ENCODE measurements around the gene GRIN1.

GRIN1 gene

GRCh38 chr9:137178201-137178938 is 39.4 kb downstream of the GRIN1 start:
- DNase-seq (ENCODE audit: low read depth): peak; percentile 47

- DNase-seq (ENCODE audit: low read depth): no peak
Measured at GRCh38 chr9:137178939-137179630, 40.1 kb downstream of the GRIN1 start.

GRCh38 chr9:137179761-137180160 is 40.8 kb downstream of the GRIN1 start:
- no peak for DNase-seq (ENCODE audit: low read depth)

GRCh38 chr9:137180491-137180890 is 41.5 kb downstream of the GRIN1 start:
- no peak for DNase-seq (ENCODE audit: low read depth)

GRCh38 chr9:137181680-137182079 is 42.7 kb downstream of the GRIN1 start:
- no peak for DNase-seq (ENCODE audit: low read depth)

- no peak for DNase-seq (ENCODE audit: low read depth)
Measured at GRCh38 chr9:137182836-137183235, 43.9 kb downstream of the GRIN1 start.

GRCh38 chr9:137183980-137184595 is 45.1 kb downstream of the GRIN1 start:
- DNase-seq (ENCODE audit: low read depth): no peak

GRCh38 chr9:137184881-137185660 is 46.1 kb downstream of the GRIN1 start:
- DNase-seq (ENCODE audit: low read depth): no peak

GRCh38 chr9:137185921-137186320 is 47.0 kb downstream of the GRIN1 start:
- no peak for DNase-seq (ENCODE audit: low read depth)

- DNase-seq (ENCODE audit: low read depth): no peak
Measured at GRCh38 chr9:137186385-137186784, 47.4 kb downstream of the GRIN1 start.

- DNase-seq (ENCODE audit: low read depth): no peak
Measured at GRCh38 chr9:137187386-137187785, 48.4 kb downstream of the GRIN1 start.

GRCh38 chr9:137188086-137188489 is 49.1 kb downstream of the GRIN1 start:
- no peak for DNase-seq (ENCODE audit: low read depth)

- DNase-seq (ENCODE audit: low read depth): peak; percentile 90
Measured at GRCh38 chr9:137188490-137189296, 49.7 kb downstream of the GRIN1 start, which contains the start of the genes ANAPC2 and SSNA1. Gene ANAPC2 (minus strand): TSS chr9:137188560. CDS start chr9:137188532, 28 bp downstream. Gene SSNA1 (plus strand): TSS chr9:137188676. CDS start chr9:137188727, 51 bp downstream.

GRCh38 chr9:137189297-137190295 is 50.6 kb downstream of the GRIN1 start:
- no peak for DNase-seq (ENCODE audit: low read depth)

- no peak for DNase-seq (ENCODE audit: low read depth)
Measured at GRCh38 chr9:137190315-137190856, 51.4 kb downstream of the GRIN1 start.

GRCh38 chr9:137191245-137191644 is 52.3 kb downstream of the GRIN1 start:
- no peak for DNase-seq (ENCODE audit: low read depth)

- no peak for DNase-seq (ENCODE audit: low read depth)
Measured at GRCh38 chr9:137191691-137192447, 52.9 kb downstream of the GRIN1 start.

GRCh38 chr9:137192448-137192780 is 53.5 kb downstream of the GRIN1 start:
- DNase-seq (ENCODE audit: low read depth): no peak

- no peak for DNase-seq (ENCODE audit: low read depth)
Measured at GRCh38 chr9:137192859-137193258, 53.9 kb downstream of the GRIN1 start.
